Pancreas (tissue), 10 donors: ENCODE results near the gene SCN3B. TPM values are rescaled to one million over a fixed set of nuclear protein-coding genes. Genes with fewer than 3 reads are reported as not detected.

Experiments used
- ATAC-seq, 4 donors: fragments of 200-7000 bp; cut with Tn5 transposase; one replicate each; pipeline versions ENCODE4 v1.8.0 to v1.9.1; 2020; ENCODE audit warnings: mild to moderate bottlenecking in 4 of 4, moderate library complexity in 4 of 4
- DNase-seq, 6 donors: peaks; one replicate each; pipeline ENCODE4 v3.0.0-alpha.2; 2020
- FAIRE-seq: peaks from 2 replicates; lab custom pipeline; 2012; peaks lifted over from hg19 to GRCh38; lab: Jason Lieb, UNC
- H3K27ac ChIP-seq, 4 donors: fragments of 200-600 bp; sonication (generic); 1 replicate in 3 of 4; 2 replicates in 1 of 4; pipeline versions ENCODE4 v1.5.0 to v1.8.0; 2020
- H3K27me3 ChIP-seq, 4 donors: fragments of 200-600 bp; one replicate each; pipeline ENCODE4 v1.8.0; 2021
- H3K36me3 ChIP-seq, 3 donors: fragments of 200-600 bp; sonication (generic) in 1 of 3; one replicate each; pipeline versions ENCODE4 v1.5.0 to v1.8.0; 2020 to 2021
- H3K4me1 ChIP-seq, 3 donors: fragments of 200-600 bp; one replicate each; pipeline ENCODE4 v1.8.0; 2021
- H3K4me3 ChIP-seq, 4 donors: fragments of 200-600 bp; sonication (generic) in 2 of 4; one replicate each; pipeline versions ENCODE4 v1.5.0 to v1.8.0; 2020 to 2021
- H3K9me3 ChIP-seq, 4 donors: fragments of 200-600 bp; one replicate each; pipeline ENCODE4 v1.8.0; 2021
- CTCF ChIP-seq, 4 donors: fragments of 200-600 bp; sonication (generic) in 3 of 4; IDR thresholded peaks; one replicate each; pipeline versions ENCODE4 v1.5.0 to v1.8.0; 2021; ENCODE audit warnings: antibody characterized with exemption in 4 of 4
- WGBS, 2 donors: extraction: QIAGEN DNeasy Blood & Tissue Kit; methylation state at CpG; one replicate each; pipeline ENCODE4 v1.1.7; 2013; 5-methylcytosine and 5-hydroxymethylcytosine counted together
- intact Hi-C, 3 donors: fragments of 100-400 bp; cut with DNase I; formaldehyde crosslinking; loops; one replicate each; pipeline versions ENCODE4 v1.11.1 to v1.14.2; 2022
- polyA plus RNA-seq, 2 donors: library from polyadenylated mRNA; stranded (reverse); fragments of 200-250 nt; gene quantifications; one replicate each; pipeline ENCODE4 v1.2.3, GENCODE V29; 2013
- total RNA-seq, 6 donors: library from RNA; stranded (reverse); fragmentation: NEBNext Ultra II Directional in 4 of 6; extraction: Animal tissue kit (Norgen Biotek cat#: 25700) in 4 of 6; gene quantifications; one replicate each; pipeline versions ENCODE4 v1.2.1 to v1.2.4, GENCODE V29; 2021 to 2023
- donor health status: healthy with polysubstance abuse.
- donor health status: DM: no; HTN: no; CAD: no; lungs with moderate emphysema.
- donor health status: DM: no; HTN: no; CAD: no.
- donor health status: control.
- donor health status: control.
- donor health status: Bipolar disorder and iron deficiency.
- donor health status: DM: yes; HTN: yes; CAD: no.
- donor health status: DM: no; HTN: no; CAD: no.
- donor health status: DM: no; HTN: no; CAD: no.
- donor health status: DM: yes; HTN: yes; CAD: no.

The SCN3B gene
- total and polyA plus RNA-seq, 8 donors = 0.44 to 4.5 (median 1.1) TPM

- no peak for ATAC-seq
- 81 to 89% methylated on average over 8 of the region's 8 CpGs for WGBS, 2 donors
Measured at GRCh38 chr11:123608945-123609344, 45.5 kb downstream of the SCN3B start.

GRCh38 chr11:123608371-123608770, 46.1 kb downstream of the SCN3B start:
- Histone ChIP-seq H3K27ac (no peak overlapping the region), H3K4me1 (no peaks in the 10 kb centered on the region), H3K4me3 (no peak overlapping the region), H3K36me3 (no peaks in the 10 kb centered on the region), H3K27me3 (no peaks in the 10 kb centered on the region), H3K9me3 (no peaks in the 10 kb centered on the region)
- TF ChIP-seq CTCF (IDR thresholded peaks at IDR 0.05) = no peak
- FAIRE-seq = no peak
- intact Hi-C loops = no loop called here
- DNase-seq = no peak
- ATAC-seq = peak in 1 of 4 donors; percentile 51
- WGBS, 2 donors = 75 to 82% methylated on average over 9 of the region's 9 CpGs

More at GRCh38 chr11:123608945-123609344, 45.5 kb downstream of the SCN3B start:
- Histone ChIP-seq H3K4me1 (no peaks in the 10 kb centered on the region), H3K27me3 (no peaks in the 10 kb centered on the region), H3K27ac (no peak overlapping the region), H3K36me3 (no peaks in the 10 kb centered on the region), H3K9me3 (no peaks in the 10 kb centered on the region), H3K4me3 (no peak overlapping the region)
- DNase-seq = no peak
- intact Hi-C loops = no loop called here
- no peak for FAIRE-seq
- TF ChIP-seq CTCF (IDR thresholded peaks at IDR 0.05) = no peak

- intact Hi-C loops = no loop called here
- FAIRE-seq = no peak
- Histone ChIP-seq H3K27ac (no peak overlapping the region), H3K36me3 (no peaks in the 10 kb centered on the region), H3K27me3 (no peaks in the 10 kb centered on the region), H3K4me3 (no peak overlapping the region), H3K4me1 (no peaks in the 10 kb centered on the region), H3K9me3 (no peaks in the 10 kb centered on the region)
- 52 to 82% methylated on average over 1 of the region's 1 CpG for WGBS, 2 donors
- TF ChIP-seq CTCF (IDR thresholded peaks at IDR 0.05) = no peak
- no peak for ATAC-seq
- no peak for DNase-seq
Measured at GRCh38 chr11:123607781-123608180, 46.6 kb downstream of the SCN3B start.

GRCh38 chr11:123603666-123604065, 50.8 kb downstream of the SCN3B start:
- no peak for DNase-seq
- TF ChIP-seq CTCF (IDR thresholded peaks at IDR 0.05) = no peak
- no peaks in the 10 kb centered on the region for H3K36me3 ChIP-seq
- no peaks in the 10 kb centered on the region for H3K9me3 ChIP-seq
- intact Hi-C loops = no loop called here
- H3K4me3 ChIP-seq = no peak overlapping the region
- no peak for ATAC-seq
- FAIRE-seq = no peak
- H3K4me1 ChIP-seq = no peaks in the 10 kb centered on the region
- H3K27ac ChIP-seq = no peak overlapping the region
- WGBS, 2 donors = 77 to 90% methylated on average over 4 of the region's 4 CpGs
- H3K27me3 ChIP-seq = no peaks in the 10 kb centered on the region

GRCh38 chr11:123601743-123602142, 52.7 kb downstream of the SCN3B start:
- Histone ChIP-seq H3K4me3 (no peak overlapping the region), H3K4me1 (no peaks in the 10 kb centered on the region), H3K27ac (no peak overlapping the region), H3K27me3 (no peaks in the 10 kb centered on the region), H3K36me3 (no peaks in the 10 kb centered on the region), H3K9me3 (no peaks in the 10 kb centered on the region)
- intact Hi-C loops = no loop called here
- TF ChIP-seq CTCF (IDR thresholded peaks at IDR 0.05) = no peak
- no peak for DNase-seq
- no peak for ATAC-seq
- no peak for FAIRE-seq
- 73 to 80% methylated on average over 4 of the region's 4 CpGs for WGBS, 2 donors
